Neuron (in vitro differentiated cells): ENCODE results near the gene REEP2.
A peak's percentile ranks its signal among the peaks of the same experiment; 100 is the strongest.

Experiments
- H2AFZ ChIP-seq: one replicate; pipeline ENCODE4 v1.6.1; 2013; ENCODE audit warnings: low read depth, mild to moderate bottlenecking, inconsistent platforms, low read length, moderate library complexity
- H3K27me3 ChIP-seq: one replicate; pipeline ENCODE4 v1.6.1; 2013; ENCODE audit warnings: low read length; ENCODE audit not compliant: insufficient read depth
- H3K36me3 ChIP-seq: one replicate; pipeline ENCODE4 v1.6.1; 2013; ENCODE audit warnings: low read length; ENCODE audit not compliant: insufficient read depth
- H3K4me1 ChIP-seq: one replicate; pipeline ENCODE4 v1.6.1; 2013; ENCODE audit warnings: low read length; ENCODE audit not compliant: insufficient read depth
- H3K4me3 ChIP-seq: 2 replicates; pipeline ENCODE4 v1.5.1; 2013; ENCODE audit warnings: mild to moderate bottlenecking, low read length, moderate library complexity
- H3K9me3 ChIP-seq: one replicate; pipeline ENCODE4 v1.6.1; 2013; ENCODE audit warnings: low read length

The REEP2 gene

GRCh38 chr5:138454121-138454520, 15.3 kb downstream of the REEP2 start:
- Histone ChIP-seq H3K27me3 (no peaks in the 10 kb centered on the region), H3K4me3 (no peak overlapping the region), H2AFZ (no peak overlapping the region), H3K9me3 (no peaks in the 10 kb centered on the region), H3K36me3 (no peaks in the 10 kb centered on the region), H3K4me1 (peaks cover 24% of the 10 kb centered on the region)

- no peaks in the 10 kb centered on the region for H3K36me3 ChIP-seq
- peak overlapping the region; percentile 11 for H2AFZ ChIP-seq
- H3K4me3 ChIP-seq = no peak overlapping the region
- no peaks in the 10 kb centered on the region for H3K27me3 ChIP-seq
- H3K4me1 ChIP-seq = peaks cover 17% of the 10 kb centered on the region
- H3K9me3 ChIP-seq = no peaks in the 10 kb centered on the region
Observed at GRCh38 chr5:138455232-138455930, 16.5 kb downstream of the REEP2 start.

GRCh38 chr5:138457531-138458275, 18.8 kb downstream of the REEP2 start:
- Histone ChIP-seq H3K4me1 (peaks cover 17% of the 10 kb centered on the region), H3K36me3 (no peaks in the 10 kb centered on the region), H3K27me3 (no peaks in the 10 kb centered on the region), H3K9me3 (no peaks in the 10 kb centered on the region), H3K4me3 (no peak overlapping the region), H2AFZ (no peak overlapping the region)

GRCh38 chr5:138458384-138458783, 19.5 kb downstream of the REEP2 start:
- no peak overlapping the region for H2AFZ ChIP-seq

GRCh38 chr5:138458856-138459255, 20.0 kb downstream of the REEP2 start:
- H3K9me3 ChIP-seq = no peaks in the 10 kb centered on the region
- H3K36me3 ChIP-seq = no peaks in the 10 kb centered on the region
- H3K4me1 ChIP-seq = peaks cover 24% of the 10 kb centered on the region
- no peaks in the 10 kb centered on the region for H3K27me3 ChIP-seq
- H2AFZ ChIP-seq = no peak overlapping the region
- no peak overlapping the region for H3K4me3 ChIP-seq

More at GRCh38 chr5:138458384-138458783, 19.5 kb downstream of the REEP2 start:
- Histone ChIP-seq H3K4me3 (no peak overlapping the region), H3K27me3 (no peaks in the 10 kb centered on the region), H3K9me3 (no peaks in the 10 kb centered on the region), H3K4me1 (peaks cover 20% of the 10 kb centered on the region), H3K36me3 (no peaks in the 10 kb centered on the region)

GRCh38 chr5:138459311-138459933, 20.6 kb downstream of the REEP2 start:
- Histone ChIP-seq H3K36me3 (no peaks in the 10 kb centered on the region), H3K4me1 (peaks cover 24% of the 10 kb centered on the region), H3K9me3 (no peaks in the 10 kb centered on the region)

GRCh38 chr5:138460032-138460693, 21.3 kb downstream of the REEP2 start:
- peaks cover 19% of the 10 kb centered on the region for H3K4me1 ChIP-seq
- H3K36me3 ChIP-seq = no peaks in the 10 kb centered on the region
- no peaks in the 10 kb centered on the region for H3K9me3 ChIP-seq
- no peak overlapping the region for H3K4me3 ChIP-seq
- no peaks in the 10 kb centered on the region for H3K27me3 ChIP-seq
- H2AFZ ChIP-seq = no peak overlapping the region

More at GRCh38 chr5:138459311-138459933, 20.6 kb downstream of the REEP2 start:
- H3K27me3 ChIP-seq = no peaks in the 10 kb centered on the region
- no peak overlapping the region for H2AFZ ChIP-seq
- H3K4me3 ChIP-seq = no peak overlapping the region

GRCh38 chr5:138461343-138462125, 22.7 kb downstream of the REEP2 start:
- Histone ChIP-seq H3K9me3 (no peaks in the 10 kb centered on the region), H3K36me3 (no peaks in the 10 kb centered on the region), H3K4me1 (peaks cover 23% of the 10 kb centered on the region), H2AFZ (no peak overlapping the region), H3K27me3 (no peaks in the 10 kb centered on the region), H3K4me3 (no peak overlapping the region)

- H3K36me3 ChIP-seq = no peaks in the 10 kb centered on the region
- H3K27me3 ChIP-seq = no peaks in the 10 kb centered on the region
- H2AFZ ChIP-seq = peak overlapping the region; percentile 42
- H3K4me1 ChIP-seq = peaks cover 20% of the 10 kb centered on the region
- peak overlapping the region; percentile 90 for H3K4me3 ChIP-seq
- H3K9me3 ChIP-seq = no peaks in the 10 kb centered on the region
Observed at GRCh38 chr5:138463419-138464007, 24.7 kb downstream of the REEP2 start.

GRCh38 chr5:138464008-138464387, 25.1 kb downstream of the REEP2 start:
- H2AFZ ChIP-seq = peak overlapping the region; percentile 93
- no peaks in the 10 kb centered on the region for H3K27me3 ChIP-seq
- H3K4me1 ChIP-seq = peaks cover 18% of the 10 kb centered on the region
- no peaks in the 10 kb centered on the region for H3K9me3 ChIP-seq
- H3K4me3 ChIP-seq = peak overlapping the region; percentile 90
- H3K36me3 ChIP-seq = no peaks in the 10 kb centered on the region

GRCh38 chr5:138464388-138465260, 25.8 kb downstream of the REEP2 start:
- Histone ChIP-seq H3K4me3 (peak overlapping the region; percentile 90), H3K9me3 (no peaks in the 10 kb centered on the region), H3K27me3 (no peaks in the 10 kb centered on the region), H2AFZ (peak overlapping the region; percentile 93), H3K4me1 (peaks cover 18% of the 10 kb centered on the region), H3K36me3 (no peaks in the 10 kb centered on the region)
